HG03439 (cell line): Measurements from ENCODE around the gene TBC1D16.
"Not testable (repeated sequence)": the region's sequence is repeated elsewhere in the genome, so short reads cannot be mapped to it uniquely, and the experiment has no call there.

ENCODE experiments used
- ATAC-seq: cut with Tn5 transposase; IDR thresholded peaks from one replicate; pipeline ENCODE4 v1.9.1; 2021; ENCODE audit warnings: mild to moderate bottlenecking, moderate library complexity; ENCODE audit not compliant: unreplicated experiment

The TBC1D16 gene

GRCh38 chr17:79904865-79905264, 130.8 kb downstream of the TBC1D16 start:
- ATAC-seq, result no peak

- ATAC-seq, result no peak
These were observed 133.4 kb downstream of the TBC1D16 start for GRCh38 chr17:79902146-79902791.

DNA sequence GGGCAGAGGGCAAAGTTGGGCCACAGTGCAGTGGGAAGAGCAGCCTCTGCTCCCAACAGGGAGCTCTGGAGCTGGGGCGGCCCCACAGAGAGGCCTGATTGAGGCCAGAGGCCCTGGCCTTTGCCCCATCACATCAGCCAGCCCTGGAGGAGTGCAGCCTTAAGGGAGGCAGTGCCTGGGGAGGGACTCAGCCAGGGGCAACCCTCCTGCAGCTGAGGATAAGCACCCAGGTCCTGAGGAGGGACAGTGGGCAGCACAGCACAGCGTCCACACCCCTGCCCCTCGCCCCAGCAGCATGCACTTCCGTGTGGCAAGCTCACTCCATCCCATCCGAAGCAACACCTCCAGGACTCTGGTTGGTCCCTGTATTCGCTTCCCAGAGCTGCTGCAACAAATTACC, 134.5 kb downstream of the TBC1D16 start:
- ATAC-seq, result no peak

GRCh38 chr17:79899584-79899983, 136.1 kb downstream of the TBC1D16 start:
- no peak for ATAC-seq

DNA sequence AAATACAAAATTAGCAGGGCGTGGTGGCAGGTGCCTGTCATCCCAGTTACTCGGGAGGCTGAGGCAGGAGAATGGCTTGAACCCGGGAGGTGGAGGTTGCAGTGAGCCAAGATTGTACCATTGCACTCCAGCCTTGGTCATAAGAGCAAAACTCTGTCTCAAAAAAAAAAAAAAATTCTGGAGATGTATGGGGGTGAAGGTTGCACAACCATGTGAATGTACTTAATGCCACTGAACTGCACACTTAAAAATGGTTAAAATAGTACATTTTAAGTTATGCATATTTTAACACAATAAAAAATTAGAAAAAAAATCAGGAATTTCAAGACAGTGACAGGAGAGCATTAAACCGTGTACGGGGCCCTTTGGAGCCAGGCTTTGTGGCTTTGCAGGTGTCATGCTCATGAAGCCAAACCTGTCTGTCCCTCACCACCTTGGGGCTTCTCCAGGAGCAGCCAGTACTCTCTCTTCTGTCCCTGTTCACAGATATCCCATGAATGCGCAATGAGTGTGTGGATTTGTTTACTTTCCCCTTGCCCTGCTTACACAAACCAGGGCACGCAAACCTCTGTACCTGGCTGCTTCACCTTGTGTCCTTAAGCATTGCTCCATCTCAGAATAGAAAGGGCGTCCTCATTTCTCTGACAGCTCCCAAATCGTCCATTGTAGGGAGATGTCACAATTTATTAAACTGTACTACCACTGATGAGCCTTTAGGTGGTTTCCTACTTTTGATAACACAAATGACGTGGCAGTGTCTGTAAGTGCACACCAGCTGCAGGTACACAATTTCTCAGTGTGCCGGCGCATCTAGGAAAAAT, 138.2 kb downstream of the TBC1D16 start:
- no peak for ATAC-seq

DNA sequence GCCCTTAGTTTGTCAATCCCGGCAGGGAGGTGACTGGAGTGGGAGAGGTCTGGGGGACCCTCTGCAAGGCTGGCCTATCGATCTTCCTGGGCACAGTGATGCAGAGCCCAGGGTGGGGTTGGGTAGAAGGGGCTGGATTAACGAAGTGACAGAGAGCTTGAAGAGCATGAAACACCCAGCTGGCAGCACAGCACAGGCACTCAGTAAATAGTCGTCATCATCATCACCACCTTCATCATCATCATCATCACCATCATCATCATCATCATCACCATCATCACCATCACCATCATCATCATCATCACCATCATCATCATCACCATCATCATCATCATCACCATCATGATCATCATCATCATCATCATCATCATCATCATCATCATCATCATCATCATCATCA, 142.2 kb downstream of the TBC1D16 start:
- not testable (repeated sequence) for ATAC-seq

- no peak for ATAC-seq
These were observed 143.0 kb downstream of the TBC1D16 start for GRCh38 chr17:79892457-79893241.

GRCh38 chr17:79891113-79891730, 144.4 kb downstream of the TBC1D16 start:
- ATAC-seq, result no peak

GRCh38 chr17:79890706-79891105, 145.0 kb downstream of the TBC1D16 start:
- ATAC-seq, result no peak

DNA sequence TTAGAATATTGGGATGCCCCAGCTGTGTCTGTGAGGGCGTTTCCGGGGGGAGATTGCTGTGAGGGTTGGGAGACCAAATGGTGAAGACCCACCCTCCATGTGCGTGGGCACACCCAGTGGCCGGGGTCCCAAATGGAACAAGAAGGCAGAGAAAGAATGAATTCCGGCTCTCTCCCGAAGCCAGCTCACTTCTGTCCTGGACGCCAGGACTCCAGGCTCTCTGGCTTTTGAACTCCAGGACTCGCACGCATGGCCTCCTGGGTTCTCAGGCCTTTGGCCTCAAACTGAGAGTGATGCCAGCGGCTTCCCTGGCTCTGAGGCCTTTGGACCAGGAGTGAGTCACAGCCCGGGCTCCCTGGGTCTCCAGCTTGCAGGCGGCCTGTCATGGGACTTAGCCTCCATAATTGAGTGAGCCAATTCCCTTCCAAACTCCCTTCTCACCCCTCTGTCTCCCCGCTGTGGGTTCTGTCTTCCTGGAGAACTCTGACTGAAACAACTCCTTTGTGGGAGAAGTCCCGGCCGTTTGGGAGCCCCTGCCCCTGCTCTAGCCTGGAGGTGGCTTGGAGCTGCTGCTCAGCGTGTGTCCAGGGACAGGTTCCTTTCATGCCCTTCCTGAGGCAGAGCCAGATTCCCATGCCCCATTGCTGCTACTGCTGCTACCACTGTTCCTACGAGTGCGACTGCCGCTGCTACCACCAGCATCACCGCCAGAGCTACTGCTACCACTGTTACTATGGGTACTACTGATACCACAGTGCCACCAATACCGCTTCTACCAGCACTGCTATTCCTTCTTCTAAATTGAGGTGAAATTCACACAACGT, 146.6 kb downstream of the TBC1D16 start:
- no peak for ATAC-seq

DNA sequence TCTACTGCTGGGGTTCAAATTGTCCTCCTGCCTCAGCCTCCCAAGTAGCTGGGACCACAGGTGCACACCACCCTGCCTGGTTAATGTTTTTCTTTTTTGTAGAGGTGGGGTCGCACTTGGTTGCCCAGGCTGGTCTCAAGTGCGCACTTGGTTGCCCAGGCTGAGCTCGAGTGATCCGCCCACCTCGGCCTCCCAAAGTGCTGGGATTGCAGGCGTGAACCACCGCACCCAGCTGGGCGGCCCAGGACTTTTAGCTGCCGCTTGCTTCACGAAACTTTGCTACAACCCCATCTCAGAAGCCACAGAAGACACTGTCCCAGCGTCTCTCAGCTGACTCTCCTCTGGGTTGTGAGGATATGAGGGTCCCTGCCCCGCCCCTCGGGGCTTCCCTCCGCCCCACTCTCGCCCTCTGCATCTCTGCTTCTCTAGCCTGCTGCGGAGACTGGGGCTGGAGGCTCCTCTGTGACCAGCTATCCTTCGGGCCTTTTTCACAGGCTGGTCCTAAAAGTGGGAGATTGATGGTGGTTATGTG, 147.6 kb downstream of the TBC1D16 start:
- no peak for ATAC-seq

DNA sequence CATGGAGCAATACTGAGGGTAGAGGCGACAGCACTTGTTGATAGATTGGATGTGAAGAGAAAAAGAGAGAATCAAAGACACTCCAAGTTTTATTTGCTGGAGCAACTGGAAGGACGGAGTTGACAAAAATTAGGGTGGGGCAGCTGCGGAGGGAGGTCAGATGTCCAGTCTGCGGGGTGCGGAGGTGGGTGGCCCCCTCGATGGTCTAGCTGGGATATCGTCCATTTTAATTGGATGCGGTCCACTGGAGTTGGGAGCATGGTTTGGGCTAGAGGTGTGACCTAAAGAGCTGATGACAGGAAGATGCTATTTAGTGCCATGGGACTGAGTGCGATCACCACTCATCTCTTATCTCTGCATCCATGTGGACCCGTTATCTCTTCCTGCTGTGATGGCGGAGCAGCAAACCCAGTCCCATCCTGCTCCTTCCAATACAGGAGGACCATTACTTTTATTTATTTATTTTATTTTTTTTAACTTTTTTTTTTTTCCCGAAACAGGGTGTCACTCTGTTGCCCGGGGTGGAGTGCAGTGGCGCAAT, 148.2 kb downstream of the TBC1D16 start:
- ATAC-seq, result no peak

GRCh38 chr17:79883202-79883601, 152.5 kb downstream of the TBC1D16 start:
- no peak for ATAC-seq
